ENCODE data around the gene KLK15. TPM values are rescaled to one million over a fixed set of nuclear protein-coding genes. Genes with fewer than 3 reads are reported as not detected.

KLK15 gene
- total and polyA plus RNA-seq, 2 of the 4 experiments (the other 2 are of a cell fraction): not detected

DNA sequence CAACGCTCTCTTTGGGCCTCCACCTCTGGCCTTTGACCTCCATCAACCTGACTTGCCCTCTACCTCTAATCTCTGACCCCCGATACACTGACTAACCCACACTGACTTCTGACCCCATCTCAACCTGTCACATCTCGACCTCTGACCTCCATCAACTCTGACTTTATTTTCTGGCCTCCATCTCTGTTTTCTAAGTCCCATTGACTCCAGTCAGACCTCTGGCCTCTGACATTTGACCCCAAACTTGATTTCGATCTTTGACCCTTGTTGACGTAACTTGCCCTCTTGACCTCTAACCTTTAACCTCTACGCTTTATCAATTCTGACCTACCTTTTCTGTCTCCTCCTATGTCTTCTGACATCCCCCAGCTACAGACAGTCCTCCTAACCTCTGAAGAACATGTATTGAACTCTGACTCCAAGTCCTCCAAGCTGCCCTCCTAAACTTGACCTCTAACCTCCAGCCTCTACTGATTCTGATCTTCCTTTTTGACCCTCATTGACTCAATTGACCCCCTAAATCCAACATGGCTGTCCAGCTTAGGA, 42.4 kb downstream of the KLK15 start:
- Histone ChIP-seq H4K91ac (ENCODE audit: insufficient read depth, low read depth, low read length) (no peak overlapping the region), H2BK20ac (ENCODE audit: low read depth, low read length) (no peak overlapping the region), H3K79me1 (ENCODE audit: low read depth in 1 of 2, low read length in 2 of 2) (no peaks in the 10 kb centered on the region), H3K4me1 (ENCODE audit: control insufficient read depth, insufficient read depth, low read length) (no peaks in the 10 kb centered on the region), H2AK9ac (replicated peaks; ENCODE audit: low read depth, low read length, poor library complexity) (no peak overlapping the region), H3K18ac (ENCODE audit: low read depth, low read length) (no peak overlapping the region), H3K23ac (ENCODE audit: low read depth, low read length) (no peak overlapping the region), H3K4ac (ENCODE audit: low read depth, low read length) (no peak overlapping the region), H2AFZ (replicated peaks; ENCODE audit: low read length, poor library complexity) (no peak overlapping the region), H3K9me3 (ENCODE audit: control insufficient read depth, insufficient read depth, low read length) (no peaks in the 10 kb centered on the region), H3K27me3 (ENCODE audit: control insufficient read depth, insufficient read depth, low read length) (no peaks in the 10 kb centered on the region), H2AK5ac (ENCODE audit: low read depth, low read length) (no peak overlapping the region), H3K27ac (ENCODE audit: insufficient read depth, low read length) (no peak overlapping the region), H3K9me1 (ENCODE audit: insufficient read depth, low read length) (peaks cover 3% of the 10 kb centered on the region), H3K56ac (ENCODE audit: extremely low read depth, insufficient read depth, low read length) (no peak overlapping the region), H2BK120ac (ENCODE audit: low read depth, low read length) (no peak overlapping the region), H2BK5ac (ENCODE audit: low read depth, low read length, poor library complexity, severe bottlenecking) (no peak overlapping the region), H4K20me1 (ENCODE audit: insufficient read depth, low read length) (peaks cover 22% of the 10 kb centered on the region), H3K4me2 (ENCODE audit: low read depth, low read length) (no peak overlapping the region), H3K14ac (replicated peaks; ENCODE audit: low read depth, low read length) (no peak overlapping the region), H3K4me3 (ENCODE audit: insufficient read depth, low read depth, low read length) (no peak overlapping the region), H4K8ac (ENCODE audit: low read depth in 2 of 2, low read length in 2 of 2) (no peak overlapping the region), H4K5ac (ENCODE audit: low read depth, low read length) (no peak overlapping the region), H3K9ac (ENCODE audit: low read depth, low read length) (no peak overlapping the region), H3K36me3 (ENCODE audit: control insufficient read depth, insufficient read depth, low read length) (peaks cover 3% of the 10 kb centered on the region; the same call in 1 of the 2 replicates), H2BK15ac (ENCODE audit: low read depth, low read length) (no peak overlapping the region)
- ChIA-PET CTCF (no interaction called here), POLR2A (ENCODE audit: unreplicated experiment) (no interaction called here)
- dilution Hi-C loops (cut with HindIII; ENCODE audit: low sequenced_read_pairs, unreplicated experiment): no loop called here
- intact Hi-C loops (cut with micrococcal nuclease): no loop called here
- TF ChIP-seq, protein P1, sequence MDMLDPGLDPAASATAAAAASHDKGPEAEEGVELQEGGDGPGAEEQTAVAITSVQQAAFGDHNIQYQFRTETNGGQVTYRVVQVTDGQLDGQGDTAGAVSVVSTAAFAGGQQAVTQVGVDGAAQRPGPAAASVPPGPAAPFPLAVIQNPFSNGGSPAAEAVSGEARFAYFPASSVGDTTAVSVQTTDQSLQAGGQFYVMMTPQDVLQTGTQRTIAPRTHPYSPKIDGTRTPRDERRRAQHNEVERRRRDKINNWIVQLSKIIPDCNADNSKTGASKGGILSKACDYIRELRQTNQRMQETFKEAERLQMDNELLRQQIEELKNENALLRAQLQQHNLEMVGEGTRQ (IDR thresholded peaks at IDR 0.05; ENCODE audit: low read depth, low read length): no peak
- TF ChIP-seq MAFK (IDR thresholded peaks at IDR 0.05; ENCODE audit: low read depth, low read length) (no peak), MXI1 (IDR thresholded peaks at IDR 0.05; ENCODE audit: borderline replicate concordance, low read depth, low read length) (no peak)
- no peak for DNase-seq
- BruUV-seq (replicated peaks): no TSS peak
- 76% methylated on average over 2 of the region's 6 CpGs; no CpG with 5 or more reads in 1 of the 2 experiments for WGBS, 2 experiments (ENCODE audit: extremely low coverage in 2 of 2, insufficient read length in 1 of 2)
- in situ Hi-C loops (cut with MboI; ENCODE audit: low sequenced_read_pairs): no loop called here
- ATAC-seq (ENCODE audit: low read depth): no peak

Data from IMR-90 (cell line).